Measurements from ENCODE around the gene SH3GL1.

SH3GL1 gene

GRCh38 chr19:4372165-4373012 lies 28.0 kb downstream of the SH3GL1 start:
- H3K4me3 ChIP-seq (ENCODE audit: low read depth, low read length), result no peak overlapping the region
- DNase-seq (ENCODE audit: low read depth), result no peak
- no peak for TF ChIP-seq CTCF (IDR thresholded peaks at IDR 0.05; ENCODE audit: insufficient read depth, low read depth, low read length, missing control alignments)

- H3K4me3 ChIP-seq (ENCODE audit: low read depth, low read length), result peak overlapping the region; percentile 43
- DNase-seq (ENCODE audit: low read depth), result no peak
- TF ChIP-seq CTCF (IDR thresholded peaks at IDR 0.05; ENCODE audit: insufficient read depth, low read depth, low read length, missing control alignments), result no peak
Observed at GRCh38 chr19:4371247-4372164, 28.8 kb downstream of the SH3GL1 start.

- no peak for DNase-seq (ENCODE audit: low read depth)
- H3K4me3 ChIP-seq (ENCODE audit: low read depth, low read length), result peak overlapping the region; percentile 43
- TF ChIP-seq CTCF (IDR thresholded peaks at IDR 0.05; ENCODE audit: insufficient read depth, low read depth, low read length, missing control alignments), result no peak
Observed at GRCh38 chr19:4370418-4371041, 29.8 kb downstream of the SH3GL1 start.

GRCh38 chr19:4369888-4370260 lies 30.5 kb downstream of the SH3GL1 start:
- TF ChIP-seq CTCF (IDR thresholded peaks at IDR 0.05; ENCODE audit: insufficient read depth, low read depth, low read length, missing control alignments), result peak; percentile 59
- H3K4me3 ChIP-seq (ENCODE audit: low read depth, low read length), result peak overlapping the region; percentile 43
- DNase-seq (ENCODE audit: low read depth), result peak; percentile 89

- peak; percentile 4 for TF ChIP-seq CTCF (IDR thresholded peaks at IDR 0.05; ENCODE audit: insufficient read depth, low read depth, low read length, missing control alignments)
- H3K4me3 ChIP-seq (ENCODE audit: low read depth, low read length), result peak overlapping the region; percentile 43
- peak; percentile 94 for DNase-seq (ENCODE audit: low read depth)
Observed at GRCh38 chr19:4369109-4369887, 31.0 kb downstream of the SH3GL1 start.

Data from GM12865 (cell line).